ENCODE results near the gene RREB1.

- TF ChIP-seq CTCF (conservative IDR thresholded peaks at IDR 0.05) (no peak), ZFX (IDR thresholded peaks at IDR 0.05) (no peak)
These were observed 56.8 kb downstream of the RREB1 start for GRCh38 chr6:7164536-7165001.
